GF-D8 (cell line): ENCODE results near the gene TENT4B.
"Not testable (repeated sequence)": the region's sequence is repeated elsewhere in the genome, so short reads cannot be mapped to it uniquely, and the experiment has no call there.

Source experiments
- DNase-seq: peaks from one replicate; lab custom pipeline; 2025; lab: John Stamatoyannopoulos, UW

Gene TENT4B

GRCh38 chr16:50234771-50235556 lies 81.9 kb downstream of the TENT4B start:
- DNase-seq, result no peak

- no peak for DNase-seq
Observed at GRCh38 chr16:50235581-50235980, 82.5 kb downstream of the TENT4B start.

- DNase-seq, result no peak
Observed at GRCh38 chr16:50238314-50238713, 85.2 kb downstream of the TENT4B start.

GRCh38 chr16:50238868-50239301 lies 85.8 kb downstream of the TENT4B start:
- DNase-seq, result no peak

GRCh38 chr16:50243024-50243423 lies 89.9 kb downstream of the TENT4B start:
- not testable (repeated sequence) for DNase-seq

- DNase-seq, result no peak
Observed at GRCh38 chr16:50244140-50244503, 91.0 kb downstream of the TENT4B start.

GRCh38 chr16:50244504-50245416 lies 91.7 kb downstream of the TENT4B start:
- DNase-seq, result no peak

- peak; percentile 27 for DNase-seq
Observed at GRCh38 chr16:50245417-50246298, 92.6 kb downstream of the TENT4B start.

- no peak for DNase-seq
Observed at GRCh38 chr16:50246299-50247122, 93.4 kb downstream of the TENT4B start.

GRCh38 chr16:50247123-50247905 lies 94.2 kb downstream of the TENT4B start:
- no peak for DNase-seq

GRCh38 chr16:50247906-50248608 lies 95.0 kb downstream of the TENT4B start:
- DNase-seq, result no peak

GRCh38 chr16:50248845-50249244 lies 95.7 kb downstream of the TENT4B start:
- no peak for DNase-seq

GRCh38 chr16:50251375-50252081 lies 98.4 kb downstream of the TENT4B start:
- DNase-seq, result no peak

GRCh38 chr16:50252082-50252611 lies 99.0 kb downstream of the TENT4B start:
- no peak for DNase-seq

GRCh38 chr16:50252874-50253513 lies 99.9 kb downstream of the TENT4B start:
- DNase-seq, result no peak

GRCh38 chr16:50253514-50253910 lies 100.4 kb downstream of the TENT4B start:
- DNase-seq, result no peak

- no peak for DNase-seq
Observed at GRCh38 chr16:50254072-50254471, 101.0 kb downstream of the TENT4B start.

GRCh38 chr16:50255538-50255937 lies 102.4 kb downstream of the TENT4B start:
- no peak for DNase-seq
